GM21447 (cell line): ENCODE results near the gene IFT80.
A peak's percentile ranks its signal among the peaks of the same experiment; 100 is the strongest.

ENCODE experiments used
- ATAC-seq: cut with Tn5 transposase; IDR thresholded peaks from one replicate; pipeline ENCODE4 v1.9.1; 2021; ENCODE audit not compliant: unreplicated experiment

The IFT80 gene

GRCh38 chr3:160399125-160400029 is at the start of gene IFT80, which contains the start of gene SMC4:
Gene IFT80 (minus strand): TSS chr3:160399225. CDS start chr3:160384600, 14,625 bp downstream.
Gene SMC4 (plus strand): TSS chr3:160399650. CDS start chr3:160400827, 1,177 bp downstream.
- peak; percentile 93 for ATAC-seq

- no peak for ATAC-seq
Measured at GRCh38 chr3:160447544-160447943, 48.5 kb upstream of the IFT80 start.

GRCh38 chr3:160446522-160447056 is 47.6 kb upstream of the IFT80 start:
- ATAC-seq, result no peak

- no peak for ATAC-seq
Measured at GRCh38 chr3:160445854-160446253, 46.8 kb upstream of the IFT80 start.

- ATAC-seq, result no peak
Measured at GRCh38 chr3:160444411-160444810, 45.4 kb upstream of the IFT80 start.

- no peak for ATAC-seq
Measured at GRCh38 chr3:160440687-160441086, 41.7 kb upstream of the IFT80 start.

- no peak for ATAC-seq
Measured at GRCh38 chr3:160437083-160437455, 38.0 kb upstream of the IFT80 start.

GRCh38 chr3:160435747-160436146 is 36.7 kb upstream of the IFT80 start:
- no peak for ATAC-seq

GRCh38 chr3:160435095-160435494 is 36.1 kb upstream of the IFT80 start:
- no peak for ATAC-seq

GRCh38 chr3:160434071-160434470 is 35.0 kb upstream of the IFT80 start:
- no peak for ATAC-seq

- no peak for ATAC-seq
Measured at GRCh38 chr3:160427832-160428424, 28.9 kb upstream of the IFT80 start.

- ATAC-seq, result no peak
Measured at GRCh38 chr3:160417311-160417710, 18.3 kb upstream of the IFT80 start.

GRCh38 chr3:160413613-160414248 is 14.7 kb upstream of the IFT80 start:
- ATAC-seq, result peak; percentile 85

- ATAC-seq, result no peak
Measured at GRCh38 chr3:160412477-160412876, 13.5 kb upstream of the IFT80 start.

- ATAC-seq, result no peak
Measured at GRCh38 chr3:160409812-160410610, 11.0 kb upstream of the IFT80 start.

GRCh38 chr3:160403796-160404470 is 4.9 kb upstream of the IFT80 start:
- ATAC-seq, result no peak

GRCh38 chr3:160403028-160403545 is 4.1 kb upstream of the IFT80 start:
- ATAC-seq, result no peak

- no peak for ATAC-seq
Measured at GRCh38 chr3:160402221-160403027, 3.4 kb upstream of the IFT80 start.
